Body of pancreas (tissue), 4 donors: ENCODE results near the gene ABHD3.
"Not testable (repeated sequence)": the region's sequence is repeated elsewhere in the genome, so short reads cannot be mapped to it uniquely, and the experiment has no call there.

Source experiments
- POLR2A ChIP-seq, 3 donors: fragments of 450-650 bp; IDR thresholded peaks; one replicate each; pipeline ENCODE4 v1.6.1; 2016; ENCODE audit warnings: antibody characterized with exemption in 3 of 3, mild to moderate bottlenecking in 2 of 3
- TF ChIP-seq, protein P1 (sequence below), 7 experiments: fragments of 450-650 bp in 4 of 7; fragments of 200-600 bp in 3 of 7; sonication (generic) in 3 of 7; IDR thresholded peaks; one replicate each; pipeline ENCODE4 v1.5.1; 2016 to 2019; ENCODE audit warnings: antibody characterized with exemption in 7 of 7

DNA sequence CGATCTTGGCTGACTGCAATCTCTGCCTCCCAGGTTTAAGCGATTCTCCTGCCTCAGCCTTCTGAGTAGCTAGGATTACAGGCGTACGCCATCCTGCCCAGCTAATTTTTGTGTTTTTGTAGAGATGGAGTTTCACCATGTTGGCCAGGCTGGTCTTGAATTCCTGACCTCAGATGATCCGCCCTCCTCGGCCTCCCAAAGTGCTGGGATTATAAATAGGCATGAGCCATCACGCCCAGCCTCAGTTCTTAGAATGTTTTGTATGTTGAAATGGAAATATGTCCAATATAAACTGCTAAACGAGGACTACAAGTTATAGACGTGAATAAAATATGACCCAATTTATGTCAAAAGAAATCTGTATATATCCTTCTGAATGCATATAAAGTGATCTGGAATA is 82.9 kb downstream of the ABHD3 start:
- not testable (repeated sequence) for TF ChIP-seq POLR2A (IDR thresholded peaks at IDR 0.05)
- TF ChIP-seq, protein P1, sequence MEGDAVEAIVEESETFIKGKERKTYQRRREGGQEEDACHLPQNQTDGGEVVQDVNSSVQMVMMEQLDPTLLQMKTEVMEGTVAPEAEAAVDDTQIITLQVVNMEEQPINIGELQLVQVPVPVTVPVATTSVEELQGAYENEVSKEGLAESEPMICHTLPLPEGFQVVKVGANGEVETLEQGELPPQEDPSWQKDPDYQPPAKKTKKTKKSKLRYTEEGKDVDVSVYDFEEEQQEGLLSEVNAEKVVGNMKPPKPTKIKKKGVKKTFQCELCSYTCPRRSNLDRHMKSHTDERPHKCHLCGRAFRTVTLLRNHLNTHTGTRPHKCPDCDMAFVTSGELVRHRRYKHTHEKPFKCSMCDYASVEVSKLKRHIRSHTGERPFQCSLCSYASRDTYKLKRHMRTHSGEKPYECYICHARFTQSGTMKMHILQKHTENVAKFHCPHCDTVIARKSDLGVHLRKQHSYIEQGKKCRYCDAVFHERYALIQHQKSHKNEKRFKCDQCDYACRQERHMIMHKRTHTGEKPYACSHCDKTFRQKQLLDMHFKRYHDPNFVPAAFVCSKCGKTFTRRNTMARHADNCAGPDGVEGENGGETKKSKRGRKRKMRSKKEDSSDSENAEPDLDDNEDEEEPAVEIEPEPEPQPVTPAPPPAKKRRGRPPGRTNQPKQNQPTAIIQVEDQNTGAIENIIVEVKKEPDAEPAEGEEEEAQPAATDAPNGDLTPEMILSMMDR (IDR thresholded peaks at IDR 0.05), result not testable (repeated sequence)
